ENCODE results near the gene RAD51B. TPM values are rescaled to one million over a fixed set of nuclear protein-coding genes. Genes with fewer than 3 reads are reported as not detected.
"Not testable (repeated sequence)": the region's sequence is repeated elsewhere in the genome, so short reads cannot be mapped to it uniquely, and the experiment has no call there.

RAD51B gene
- total RNA-seq, 4 donors from 2014 or later, result 19.6 to 39.7 (median 25.4) TPM

GRCh38 chr14:68253878-68254528, 434.4 kb downstream of the RAD51B start:
- H3K27ac ChIP-seq, result no peak overlapping the region

GRCh38 chr14:68254669-68255527, 435.3 kb downstream of the RAD51B start:
- no peak overlapping the region for H3K27ac ChIP-seq
- no peak for DNase-seq (ENCODE audit: low spot score in 2 of 2)
- no peaks in the 10 kb centered on the region for H3K27me3 ChIP-seq
- 93% methylated on average over 1 of the region's 1 CpG for WGBS
- H3K9me3 ChIP-seq, result no peaks in the 10 kb centered on the region
- peaks cover 39% of the 10 kb centered on the region for H3K4me1 ChIP-seq
- H3K36me3 ChIP-seq, result no peaks in the 10 kb centered on the region
- no peak for TF ChIP-seq POLR2A (IDR thresholded peaks at IDR 0.05)
- no peak for TF ChIP-seq POLR2AphosphoS5 (IDR thresholded peaks at IDR 0.05)
- TF ChIP-seq CTCF (IDR thresholded peaks at IDR 0.05), result no peak
- no peak for TF ChIP-seq EP300 (IDR thresholded peaks at IDR 0.05)
- H3K4me3 ChIP-seq, result no peak overlapping the region

More at GRCh38 chr14:68253878-68254528, 434.4 kb downstream of the RAD51B start:
- no peak for TF ChIP-seq POLR2A (IDR thresholded peaks at IDR 0.05)
- TF ChIP-seq EP300 (IDR thresholded peaks at IDR 0.05), result no peak
- TF ChIP-seq CTCF (IDR thresholded peaks at IDR 0.05), result no peak
- TF ChIP-seq POLR2AphosphoS5 (IDR thresholded peaks at IDR 0.05), result no peak
- Histone ChIP-seq H3K4me1 (peaks cover 48% of the 10 kb centered on the region), H3K36me3 (no peaks in the 10 kb centered on the region), H3K27me3 (no peaks in the 10 kb centered on the region), H3K9me3 (no peaks in the 10 kb centered on the region), H3K4me3 (no peak overlapping the region)
- DNase-seq (ENCODE audit: low spot score in 2 of 2), result no peak
- 68% methylated on average over 2 of the region's 2 CpGs for WGBS

GRCh38 chr14:68255693-68256178, 436.2 kb downstream of the RAD51B start:
- Histone ChIP-seq H3K9me3 (no peaks in the 10 kb centered on the region), H3K4me3 (no peak overlapping the region), H3K27me3 (no peaks in the 10 kb centered on the region), H3K27ac (no peak overlapping the region), H3K4me1 (peaks cover 31% of the 10 kb centered on the region), H3K36me3 (no peaks in the 10 kb centered on the region)
- DNase-seq (ENCODE audit: low spot score in 2 of 2), result no peak
- no peak for TF ChIP-seq POLR2AphosphoS5 (IDR thresholded peaks at IDR 0.05)
- no peak for TF ChIP-seq CTCF (IDR thresholded peaks at IDR 0.05)
- no peak for TF ChIP-seq POLR2A (IDR thresholded peaks at IDR 0.05)
- TF ChIP-seq EP300 (IDR thresholded peaks at IDR 0.05), result no peak
- 37% methylated on average over 1 of the region's 1 CpG for WGBS

- no peak overlapping the region for H3K4me3 ChIP-seq
- no peak for DNase-seq (ENCODE audit: low spot score in 2 of 2)
- H3K36me3 ChIP-seq, result no peaks in the 10 kb centered on the region
- H3K9me3 ChIP-seq, result no peaks in the 10 kb centered on the region
- H3K4me1 ChIP-seq, result peaks cover 22% of the 10 kb centered on the region
- no peak overlapping the region for H3K27ac ChIP-seq
- no peak for TF ChIP-seq EP300 (IDR thresholded peaks at IDR 0.05)
- no peak for TF ChIP-seq POLR2AphosphoS5 (IDR thresholded peaks at IDR 0.05)
- TF ChIP-seq POLR2A (IDR thresholded peaks at IDR 0.05), result no peak
- TF ChIP-seq CTCF (IDR thresholded peaks at IDR 0.05), result no peak
- no peaks in the 10 kb centered on the region for H3K27me3 ChIP-seq
- 95% methylated on average over 4 of the region's 4 CpGs for WGBS
These were observed 438.4 kb downstream of the RAD51B start for GRCh38 chr14:68257969-68258368.

GRCh38 chr14:68258995-68259394, 439.4 kb downstream of the RAD51B start:
- not testable (repeated sequence) for DNase-seq (ENCODE audit: low spot score in 2 of 2); H3K27ac ChIP-seq; H3K36me3 ChIP-seq; H3K4me3 ChIP-seq; H3K27me3 ChIP-seq; H3K9me3 ChIP-seq
- WGBS, result 69% methylated on average over 1 of the region's 2 CpGs
- H3K4me1 ChIP-seq, result peaks cover 22% of the 10 kb centered on the region
